Activated CD4-positive, CD25-positive, alpha-beta regulatory T cell treated with anti-CD3 and anti-CD28 coated beads, Interleukin-2, amount 50 U/mL, for 16 hours (primary cell): Measurements from ENCODE around the gene PDC.
A peak's percentile ranks its signal among the peaks of the same experiment; 100 is the strongest.

Source experiments
- DNase-seq: peaks from one replicate; pipeline ENCODE4 v3.0.0-alpha.2; 2020; ENCODE audit warnings: low read depth, low spot score

The PDC gene

DNA sequence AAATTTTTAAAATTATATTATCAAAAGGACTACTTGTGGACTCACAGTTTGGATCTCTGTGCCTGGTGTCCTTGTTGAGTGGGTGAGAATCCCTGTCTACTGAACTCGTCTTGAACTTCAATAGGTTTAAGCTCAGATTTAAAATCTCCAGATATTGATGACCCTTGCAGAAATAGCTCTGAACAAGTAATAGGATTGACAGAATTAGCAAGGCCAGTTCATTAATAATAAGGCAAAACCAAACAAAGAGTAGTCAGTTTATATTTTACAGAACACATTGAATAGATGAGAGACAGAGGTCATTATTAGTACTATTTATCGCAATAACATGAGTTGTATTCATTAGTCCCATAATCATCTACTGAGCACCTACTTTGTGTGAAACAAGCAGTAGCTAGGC is at the start of gene PDC:
Gene PDC (minus strand): TSS at position 101 of the 400 bp plus-strand sequence. CDS start 11,655 bp downstream, outside the sequence.
- DNase-seq: no peak

DNA sequence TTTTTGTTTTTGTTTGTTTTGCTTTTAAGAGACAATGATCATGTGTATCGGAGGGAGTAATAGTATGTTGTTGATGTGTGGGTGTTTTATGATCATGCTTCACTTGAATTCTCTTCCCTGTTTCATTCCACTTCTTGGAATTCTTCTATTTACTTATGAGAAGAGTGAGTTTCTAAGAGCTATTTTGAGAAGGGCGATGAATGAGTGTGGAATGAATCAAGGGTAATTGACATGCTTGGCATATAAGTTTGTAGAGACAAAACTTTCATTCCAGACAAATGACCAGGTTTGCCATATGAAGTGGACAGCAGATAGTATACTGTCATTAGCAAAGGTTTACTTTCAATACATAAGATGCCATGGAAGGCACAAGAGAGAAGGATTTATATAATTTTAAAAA is 42.3 kb upstream of the PDC start:
- DNase-seq: no peak

- no peak for DNase-seq
Measured at GRCh38 chr1:186502087-186502486, 41.2 kb upstream of the PDC start.

- no peak for DNase-seq
Measured at GRCh38 chr1:186500804-186501203, 39.9 kb upstream of the PDC start.

- DNase-seq: no peak
Measured at GRCh38 chr1:186499571-186499970, 38.7 kb upstream of the PDC start.

DNA sequence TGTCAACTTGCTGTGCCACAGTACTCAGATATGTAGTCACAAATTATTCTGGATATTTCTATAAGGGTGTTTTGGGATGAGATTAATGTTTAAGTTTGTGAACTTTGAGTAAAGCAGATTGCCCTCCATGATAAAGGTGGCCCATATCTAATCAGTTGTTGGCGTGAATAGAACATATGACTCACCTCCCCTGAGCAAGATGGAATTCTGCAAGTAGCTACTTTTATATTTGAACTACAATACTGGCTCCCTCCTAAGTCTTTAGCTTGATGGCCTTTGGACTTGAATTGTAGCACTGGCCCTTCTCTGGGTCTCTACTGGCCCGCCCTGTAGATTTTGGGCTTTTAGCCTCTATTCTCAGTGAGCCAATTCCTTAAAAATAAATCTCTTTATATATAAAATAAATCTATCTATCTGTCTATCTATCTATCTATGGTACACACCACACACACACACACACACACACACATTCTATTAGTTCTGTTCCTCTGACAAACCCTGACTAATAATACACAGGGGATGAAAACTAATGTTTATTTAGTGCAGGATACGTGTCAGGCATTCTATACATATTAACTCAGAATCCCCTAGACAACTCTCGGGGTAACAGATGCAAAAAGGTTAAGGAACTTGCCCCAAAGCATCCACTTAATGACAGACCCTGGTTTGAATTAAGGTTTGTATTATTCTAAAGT is 37.9 kb upstream of the PDC start:
- DNase-seq: no peak

DNA sequence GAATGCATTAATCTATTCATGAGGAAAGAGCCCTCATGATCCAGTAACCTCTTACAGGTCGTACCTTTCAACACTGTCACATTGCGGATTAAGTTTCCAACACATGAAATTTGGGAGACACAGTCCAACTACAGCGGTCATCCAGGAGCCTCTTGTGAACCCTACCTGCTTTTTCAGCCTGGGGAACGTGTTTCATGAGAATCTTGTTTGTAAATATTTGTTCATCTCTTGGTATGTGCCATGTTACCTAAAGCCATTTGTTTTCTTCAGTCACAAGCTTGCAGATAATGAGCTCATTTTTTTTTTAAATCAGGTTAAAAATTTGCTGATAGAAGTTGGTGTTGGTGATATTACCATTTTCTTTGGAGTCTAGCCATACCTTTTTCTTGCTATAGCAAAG is 37.2 kb upstream of the PDC start:
- no peak for DNase-seq

DNA sequence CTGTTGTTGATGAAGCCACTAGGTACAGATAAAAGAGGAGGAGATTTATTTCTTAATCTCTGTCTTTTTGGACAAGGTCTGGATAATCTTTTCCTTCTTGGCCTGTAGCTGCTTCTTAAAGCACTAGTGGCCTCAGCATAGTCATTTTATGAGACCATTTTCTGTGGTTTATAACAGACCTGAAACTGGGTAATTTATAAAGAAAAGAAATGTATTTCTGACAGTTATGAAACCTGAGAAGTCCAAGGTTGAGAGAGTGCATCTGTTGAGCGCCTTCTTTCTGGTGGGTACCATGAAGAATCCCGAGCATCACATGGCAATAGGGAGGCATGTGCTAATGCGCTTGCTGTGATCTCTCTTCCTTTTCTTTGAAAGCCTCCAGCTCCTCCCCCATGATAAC is 36.7 kb upstream of the PDC start:
- no peak for DNase-seq

DNA sequence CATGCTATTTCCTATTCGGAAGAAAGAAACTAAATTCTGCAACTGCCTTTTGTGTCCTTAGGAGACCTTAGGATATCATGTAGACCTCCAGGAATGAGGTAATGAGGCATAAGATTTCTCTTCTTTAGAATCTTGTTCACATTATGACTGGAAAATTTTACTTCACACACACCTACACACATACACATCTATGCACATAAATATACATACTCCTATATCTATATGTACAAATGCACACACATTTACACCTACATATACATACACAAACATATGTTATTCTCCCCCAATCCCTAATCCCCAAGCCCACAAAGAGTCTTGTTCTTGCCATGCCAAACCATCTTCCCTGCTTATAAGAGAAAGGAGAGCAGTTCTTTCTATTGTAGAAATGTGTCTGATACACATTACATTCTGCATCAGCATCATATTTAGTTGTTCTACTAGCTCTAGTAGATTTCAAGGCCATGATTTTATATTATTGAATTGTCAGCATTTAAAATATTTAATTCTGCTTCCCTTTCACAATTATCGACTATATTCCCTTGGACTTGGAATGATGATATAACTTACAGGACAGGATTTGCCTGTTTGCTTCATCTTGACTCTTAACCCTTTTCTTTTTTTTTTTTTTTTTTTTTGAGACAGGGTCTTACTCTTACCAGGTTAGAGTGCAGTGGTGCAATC is 35.4 kb upstream of the PDC start:
- DNase-seq: no peak

GRCh38 chr1:186494832-186495271 is 33.9 kb upstream of the PDC start:
- no peak for DNase-seq

- DNase-seq: no peak
Measured at GRCh38 chr1:186492531-186493291, 31.8 kb upstream of the PDC start.

DNA sequence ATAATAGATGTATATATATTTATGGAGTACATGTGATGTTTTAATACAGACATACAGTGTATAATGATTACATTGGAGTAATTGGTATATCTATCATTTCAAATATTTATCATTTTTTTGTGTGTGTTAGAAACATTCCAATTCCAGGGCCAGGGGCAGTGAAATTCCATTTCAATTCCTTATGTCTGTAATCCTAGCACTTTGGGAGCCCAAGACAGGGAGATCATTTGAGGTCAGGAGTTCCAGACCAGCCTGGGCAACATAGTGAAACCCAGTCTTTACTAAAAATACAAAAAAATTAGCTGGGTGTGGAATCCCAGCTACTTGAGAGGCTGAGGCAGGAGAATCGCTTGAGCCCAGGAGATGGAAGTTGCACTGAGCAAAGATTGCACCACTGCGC is 30.4 kb upstream of the PDC start:
- no peak for DNase-seq

GRCh38 chr1:186487163-186487562 is 26.2 kb upstream of the PDC start:
- no peak for DNase-seq

DNA sequence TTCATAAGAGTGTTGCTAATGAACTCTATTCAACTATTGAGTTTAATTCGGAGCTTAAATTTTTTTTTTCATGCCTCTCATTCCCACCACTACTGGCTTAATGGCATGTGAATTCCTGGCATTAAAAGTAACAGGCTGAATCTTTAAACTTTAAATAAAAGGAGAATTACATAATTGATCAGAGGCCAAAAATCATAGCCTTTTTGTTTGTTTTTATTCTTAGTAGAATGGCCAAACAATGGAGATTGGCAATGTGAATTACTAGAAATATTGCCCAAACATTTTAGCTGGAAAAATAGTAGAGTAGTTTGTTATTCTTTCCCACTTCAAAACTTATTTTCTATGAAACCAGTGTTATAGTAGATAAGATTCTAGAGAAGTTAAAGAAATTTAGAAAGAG is 25.1 kb upstream of the PDC start:
- no peak for DNase-seq

DNA sequence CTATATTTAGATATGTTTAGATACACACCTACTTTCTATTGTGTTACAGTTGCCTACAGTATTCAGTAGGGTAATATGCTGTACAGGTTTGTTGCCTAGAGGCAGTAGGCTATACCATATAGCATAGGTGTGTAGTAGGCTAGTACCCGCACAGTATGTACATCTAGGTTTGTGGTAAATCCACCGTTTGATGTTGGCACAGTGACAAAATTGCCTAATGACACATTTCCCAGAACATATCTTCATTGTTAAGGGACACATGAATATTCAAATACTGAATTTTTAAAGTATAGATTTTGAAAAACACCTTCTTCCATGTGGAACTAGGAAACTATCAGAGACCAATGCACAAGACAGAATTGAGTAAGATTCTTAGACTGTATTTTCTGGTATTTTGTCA is 22.6 kb upstream of the PDC start:
- DNase-seq: no peak

DNA sequence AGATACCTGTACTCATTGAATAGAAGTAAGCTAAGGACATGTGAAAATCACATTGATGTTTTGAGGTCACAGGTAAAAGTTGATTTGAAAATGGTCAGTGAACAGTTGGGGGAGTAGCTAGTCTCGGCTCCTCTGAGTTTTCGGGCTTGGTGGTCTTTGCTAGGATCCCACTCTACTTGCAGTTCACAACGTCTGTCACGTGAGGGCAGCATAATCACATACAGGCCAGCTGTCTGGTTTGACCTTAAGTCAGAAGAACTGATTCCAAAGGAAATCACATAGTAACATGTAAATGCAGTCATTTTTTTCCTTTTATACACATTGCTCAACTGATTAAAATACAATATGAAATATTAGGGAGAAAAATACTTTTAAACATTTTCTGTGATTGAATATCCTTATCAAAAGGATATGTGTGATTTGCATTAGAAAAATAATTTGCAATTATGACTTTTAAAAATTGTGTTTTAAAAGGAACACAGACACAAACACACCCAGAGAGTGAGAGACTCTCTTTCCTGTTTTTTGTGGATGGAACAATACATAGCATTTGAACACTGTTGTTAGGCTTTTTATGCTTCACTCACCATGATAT is 21.8 kb upstream of the PDC start:
- DNase-seq: peak; percentile 2

GRCh38 chr1:186481303-186481888 is 20.5 kb upstream of the PDC start:
- no peak for DNase-seq

DNA sequence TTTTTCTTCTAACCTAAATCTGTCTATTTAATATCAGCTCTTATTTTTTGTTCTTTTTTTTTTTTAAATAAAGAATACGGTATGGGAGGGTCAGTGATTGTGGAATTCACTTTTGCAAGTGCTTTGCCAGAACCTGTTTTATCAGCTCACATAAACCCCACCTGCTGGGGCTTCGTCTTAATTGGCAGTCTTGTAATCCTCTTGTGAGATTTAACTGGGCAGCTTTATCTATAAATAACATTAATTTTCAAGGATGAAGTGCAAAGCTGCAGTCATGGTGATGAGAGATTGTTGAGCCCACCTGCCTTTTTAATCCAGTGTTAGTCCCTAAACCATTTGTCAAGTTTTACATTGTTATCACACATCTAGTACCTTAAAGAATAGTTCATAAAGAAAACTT is 18.2 kb upstream of the PDC start:
- DNase-seq: no peak

GRCh38 chr1:186476264-186477040 is 15.5 kb upstream of the PDC start:
- DNase-seq: no peak

GRCh38 chr1:186474208-186474607 is 13.3 kb upstream of the PDC start:
- DNase-seq: no peak

- no peak for DNase-seq
Measured at GRCh38 chr1:186473047-186473446, 12.1 kb upstream of the PDC start.
